GM21447 (cell line): Measurements from ENCODE around the gene SLC35B2.

Experiments
- ATAC-seq: cut with Tn5 transposase; IDR thresholded peaks from one replicate; pipeline ENCODE4 v1.9.1; 2021; ENCODE audit not compliant: unreplicated experiment

The SLC35B2 gene

GRCh38 chr6:44257025-44257752 lies at the start of gene SLC35B2:
SLC35B2 (minus strand) TSS chr6:44257528; CDS start chr6:44257410, 118 bp downstream.
- peak; percentile 27 for ATAC-seq

GRCh38 chr6:44306710-44307109 lies 49.4 kb upstream of the SLC35B2 start:
- no peak for ATAC-seq

- no peak for ATAC-seq
Measured at GRCh38 chr6:44305200-44305725, 47.9 kb upstream of the SLC35B2 start.

- no peak for ATAC-seq
Measured at GRCh38 chr6:44304282-44305199, 47.2 kb upstream of the SLC35B2 start.

- no peak for ATAC-seq
Measured at GRCh38 chr6:44303842-44304241, 46.5 kb upstream of the SLC35B2 start.

- no peak for ATAC-seq
Measured at GRCh38 chr6:44302856-44303255, 45.5 kb upstream of the SLC35B2 start.

- ATAC-seq, result no peak
Measured at GRCh38 chr6:44301782-44302564, 44.6 kb upstream of the SLC35B2 start.

GRCh38 chr6:44301106-44301505 lies 43.8 kb upstream of the SLC35B2 start:
- no peak for ATAC-seq

- no peak for ATAC-seq
Measured at GRCh38 chr6:44300292-44300823, 43.0 kb upstream of the SLC35B2 start.

GRCh38 chr6:44298864-44299263 lies 41.5 kb upstream of the SLC35B2 start:
- ATAC-seq, result no peak

- no peak for ATAC-seq
Measured at GRCh38 chr6:44298055-44298803, 40.9 kb upstream of the SLC35B2 start.

GRCh38 chr6:44297063-44298038 lies 40.0 kb upstream of the SLC35B2 start:
- ATAC-seq, result no peak

GRCh38 chr6:44294832-44295791 lies 37.8 kb upstream of the SLC35B2 start:
- ATAC-seq, result no peak

GRCh38 chr6:44292661-44293365 lies 35.5 kb upstream of the SLC35B2 start:
- no peak for ATAC-seq

- no peak for ATAC-seq
Measured at GRCh38 chr6:44291841-44292240, 34.5 kb upstream of the SLC35B2 start.

GRCh38 chr6:44289726-44290260 lies 32.5 kb upstream of the SLC35B2 start:
- ATAC-seq, result no peak

- no peak for ATAC-seq
Measured at GRCh38 chr6:44286747-44287146, 29.4 kb upstream of the SLC35B2 start.
